Measurements from ENCODE around the gene RITA1.
"Not testable (repeated sequence)": the region's sequence is repeated elsewhere in the genome, so short reads cannot be mapped to it uniquely, and the experiment has no call there.

RITA1 gene

DNA sequence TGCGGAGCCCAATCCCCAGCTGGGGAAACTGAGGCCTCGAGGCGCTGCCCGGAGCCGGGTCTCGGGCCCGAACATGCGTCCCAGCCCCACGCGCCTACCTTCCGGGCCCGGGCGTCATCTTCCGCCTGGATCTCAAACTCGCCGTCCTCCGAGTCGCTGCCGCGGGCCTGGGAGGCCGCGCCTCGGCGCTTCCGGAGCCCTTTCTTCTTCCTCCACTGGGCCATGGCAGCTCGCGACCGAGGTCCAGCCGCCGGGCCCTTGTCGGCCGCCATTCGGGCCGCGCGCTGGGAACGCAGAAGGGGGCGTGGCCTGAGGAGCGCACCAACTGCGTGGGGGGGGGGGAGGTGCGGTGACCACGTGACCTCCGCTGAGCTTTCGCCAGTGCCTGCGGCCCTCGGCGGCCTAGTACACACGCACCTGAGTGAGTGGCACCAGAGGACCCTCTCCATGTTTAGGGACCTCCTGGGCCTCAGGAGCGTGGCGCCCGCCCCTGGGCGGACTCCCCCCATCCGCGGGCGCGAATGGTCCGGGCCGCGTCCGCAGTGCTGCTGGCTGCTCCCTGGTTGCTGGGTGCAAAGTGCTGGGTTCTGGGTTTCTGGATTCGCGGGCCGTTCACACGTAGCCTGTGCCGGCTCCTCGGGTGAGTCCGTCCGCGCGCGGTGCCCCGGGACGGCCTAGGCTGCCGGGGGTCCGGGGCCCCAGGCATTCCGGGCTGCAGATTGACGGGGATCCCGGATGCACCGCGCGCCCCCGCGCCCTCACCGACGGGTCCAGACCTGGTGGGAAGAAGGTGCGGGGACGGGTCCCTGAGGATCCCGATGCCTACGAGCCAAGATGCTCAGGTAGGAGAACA, at the start of gene RITA1, which contains the start of gene DDX54:
Gene RITA1, plus strand, starts transcription at position 542 of the 853 bp plus-strand sequence. CDS start 1,026 bp downstream, outside the sequence.
Gene DDX54, minus strand, starts transcription at position 299 of the 853 bp plus-strand sequence. Its CDS starts 27 bp downstream, at position 272.
- DNase-seq: peak; percentile 42 to 74

- peak; percentile 16 to 40 for DNase-seq
Observed at GRCh38 chr12:113136128-113136989, 49.2 kb upstream of the RITA1 start.

DNA sequence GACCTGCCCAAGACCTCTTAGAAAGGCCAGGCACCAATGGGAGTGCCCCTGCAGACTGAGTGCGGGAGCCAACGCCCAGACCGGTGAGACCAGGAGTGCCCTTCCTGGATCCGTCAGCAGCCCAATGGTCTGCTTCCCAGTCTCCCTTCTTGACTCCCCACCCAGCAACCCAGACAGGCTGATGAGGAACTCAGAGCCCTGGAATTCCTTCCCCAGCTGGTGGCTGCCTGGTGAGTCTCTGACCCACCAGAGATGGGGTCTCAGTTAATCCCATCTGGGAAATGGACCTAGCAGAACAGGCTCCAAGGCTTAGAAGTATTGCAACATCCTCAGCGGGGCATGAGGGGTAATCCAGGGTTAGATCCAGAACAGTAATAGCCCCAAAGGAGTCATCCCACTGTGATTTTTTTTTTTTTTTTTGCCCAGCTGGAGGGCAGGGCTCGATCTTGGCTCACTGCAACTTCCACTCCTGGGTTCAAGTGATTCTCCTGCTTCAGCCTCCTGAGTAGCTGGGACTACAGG, 48.5 kb upstream of the RITA1 start:
- no peak for DNase-seq

- no peak for DNase-seq
Observed at GRCh38 chr12:113137861-113138783, 47.4 kb upstream of the RITA1 start.

- DNase-seq: no peak
Observed at GRCh38 chr12:113138826-113139225, 46.7 kb upstream of the RITA1 start.

DNA sequence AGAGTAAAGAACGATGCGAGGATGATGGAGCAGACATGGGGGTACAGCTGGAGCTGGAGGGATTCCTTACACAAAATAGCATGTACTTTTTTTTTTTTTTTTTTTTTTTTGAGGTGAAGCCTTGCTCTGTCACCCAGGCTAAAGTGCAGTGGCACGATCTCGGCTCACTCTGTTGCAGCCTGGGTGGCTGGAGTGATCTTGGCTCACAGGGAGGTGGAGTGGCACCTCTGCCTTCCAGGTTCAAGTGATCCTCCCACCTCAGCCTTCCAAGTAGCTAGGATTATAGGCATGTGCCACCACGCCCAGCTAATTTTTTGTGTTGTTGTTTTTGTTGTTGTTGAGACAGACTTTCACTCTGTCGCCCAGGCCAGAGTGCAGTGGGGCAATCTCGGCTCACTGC, 44.8 kb upstream of the RITA1 start:
- DNase-seq: no peak

GRCh38 chr12:113141716-113142115, 43.8 kb upstream of the RITA1 start:
- not testable (repeated sequence) for DNase-seq

DNA sequence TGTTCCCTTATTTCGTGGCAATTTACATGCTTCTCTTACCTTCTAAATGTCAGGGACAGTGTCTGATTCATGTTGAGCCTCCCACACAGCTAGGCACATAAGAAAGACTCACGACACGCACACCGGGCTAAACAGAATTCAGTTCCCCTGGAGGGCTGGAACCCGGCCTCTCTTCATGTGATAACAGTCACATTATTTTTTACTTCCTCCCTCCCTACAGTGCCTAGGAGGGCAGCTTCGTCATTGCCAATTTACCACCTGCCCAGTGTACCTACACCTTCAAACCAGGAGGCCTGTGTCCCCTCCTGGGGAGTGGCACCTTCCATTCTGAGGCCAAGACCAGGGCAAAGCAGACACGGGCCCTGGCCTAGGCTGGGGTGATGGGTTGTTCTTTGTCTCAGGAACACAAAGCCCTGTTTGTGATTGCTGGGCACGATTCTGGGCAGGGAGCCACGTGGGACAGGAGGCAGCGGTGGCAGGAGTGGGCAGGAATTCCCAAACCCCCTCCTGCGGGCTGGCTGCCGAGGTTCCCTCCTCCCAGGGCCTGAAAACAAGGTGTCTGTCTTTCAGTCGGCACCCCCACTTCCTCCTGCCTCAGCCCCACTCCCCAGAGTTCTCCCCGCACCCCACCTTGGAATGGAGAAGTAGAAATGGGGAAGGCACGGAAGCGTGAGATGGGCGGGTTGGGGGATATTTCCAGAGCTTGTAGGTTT, 43.2 kb upstream of the RITA1 start:
- peak; percentile 65 to 67 for DNase-seq

- DNase-seq: peak; percentile 34 to 46
Observed at GRCh38 chr12:113142886-113143332, 42.6 kb upstream of the RITA1 start.

DNA sequence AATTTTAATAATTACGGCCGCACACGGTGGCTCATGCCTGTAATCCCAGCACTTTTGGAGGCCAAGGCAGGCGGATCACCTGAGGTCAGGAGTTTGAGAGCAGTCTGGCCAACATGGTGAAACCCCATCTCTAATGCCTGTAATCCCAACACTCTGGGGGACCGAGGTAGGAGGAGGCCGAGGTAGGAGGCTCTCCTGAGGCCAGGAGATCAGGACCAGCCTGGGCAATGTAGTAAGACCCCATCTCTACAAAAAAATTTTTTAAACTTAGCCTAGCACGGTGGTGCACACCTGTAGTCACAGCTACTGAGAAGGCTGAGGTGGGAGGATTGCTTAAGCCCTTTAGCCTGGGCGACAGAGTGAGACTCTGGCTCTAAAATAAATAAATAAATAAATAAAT, 41.6 kb upstream of the RITA1 start:
- DNase-seq: no peak

- no peak for DNase-seq
Observed at GRCh38 chr12:113144806-113145205, 40.7 kb upstream of the RITA1 start.

DNA sequence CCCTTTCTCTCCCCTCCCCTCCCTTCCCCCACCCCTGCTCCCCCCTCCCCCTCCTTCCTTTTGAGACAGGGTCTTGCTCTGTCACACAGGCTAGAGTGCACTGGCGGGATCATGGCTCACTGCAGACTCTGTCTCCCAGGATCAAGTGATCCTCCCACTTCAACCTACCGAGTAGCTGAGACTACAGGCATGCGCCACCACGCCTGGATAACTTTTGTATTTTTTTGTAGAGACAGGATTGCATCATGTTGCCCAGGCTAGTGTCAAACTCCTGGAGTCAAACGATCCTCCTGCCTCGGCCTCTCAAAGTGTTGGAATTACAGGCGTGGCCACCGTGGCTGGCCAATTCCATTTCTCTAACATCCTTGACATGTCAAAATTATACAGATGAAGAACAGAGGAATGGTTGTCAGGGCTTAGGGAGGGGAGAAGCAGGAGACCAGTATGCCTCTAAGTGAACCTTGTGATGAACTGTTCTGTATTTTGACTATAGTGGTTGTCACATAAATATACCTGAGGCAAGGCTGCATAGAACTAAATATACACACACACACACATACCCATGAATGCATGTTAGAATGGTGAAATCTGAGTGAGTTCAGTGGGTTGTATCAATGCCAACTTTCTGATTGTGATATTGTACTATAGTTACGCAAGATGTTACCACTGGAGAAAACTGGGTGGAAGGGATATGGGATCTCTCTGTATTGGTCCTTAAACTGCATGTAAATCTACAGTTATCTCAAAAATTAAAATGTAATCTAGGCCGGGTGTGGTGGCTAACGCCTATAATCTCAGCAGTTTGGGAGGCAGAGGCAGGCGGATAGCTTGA, 39.6 kb upstream of the RITA1 start:
- DNase-seq: no peak

DNA sequence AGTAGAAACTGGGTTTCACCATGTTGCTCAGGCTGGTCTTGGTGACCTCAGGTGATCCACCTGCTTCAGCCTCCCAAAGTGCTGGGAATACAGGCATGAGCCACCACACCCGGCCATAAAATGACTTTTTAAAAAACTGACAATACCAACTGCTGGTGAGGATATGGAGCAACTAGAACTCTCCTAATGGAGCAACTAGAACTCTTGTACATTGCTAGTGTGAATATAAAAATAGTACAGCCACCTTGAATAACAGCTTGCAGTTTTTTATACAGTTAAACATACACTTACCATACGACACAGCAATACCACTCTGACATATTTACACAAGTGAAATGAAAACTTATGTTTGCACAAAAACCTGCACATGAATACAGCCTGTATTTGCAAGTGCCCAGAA, 38.5 kb upstream of the RITA1 start:
- DNase-seq: no peak

- DNase-seq: no peak
Observed at GRCh38 chr12:113149361-113150150, 36.0 kb upstream of the RITA1 start, which contains the start of gene CFAP73. TSS of gene CFAP73 (plus strand) at chr12:113149724. CDS start at chr12:113149858, 134 bp downstream.

DNA sequence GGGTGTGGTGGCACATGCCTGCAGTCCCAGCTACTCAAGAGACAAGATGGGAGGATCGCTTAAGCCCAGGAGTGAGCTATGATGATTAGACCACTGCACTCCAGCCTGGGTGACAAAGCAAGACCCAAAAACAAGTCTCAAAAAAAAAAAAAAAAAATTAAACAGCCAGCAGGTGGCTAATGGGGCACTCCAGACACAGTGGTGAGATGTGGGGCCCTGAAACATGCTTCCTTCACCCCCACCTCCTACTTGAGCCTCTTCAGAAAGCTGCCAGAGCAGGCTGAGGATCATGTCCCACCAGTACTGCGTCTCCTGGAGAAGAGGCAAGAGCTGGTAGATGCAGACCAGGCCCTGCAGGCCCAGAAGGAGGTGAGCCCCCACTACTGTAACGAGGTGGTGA, 33.9 kb upstream of the RITA1 start:
- DNase-seq: no peak

DNA sequence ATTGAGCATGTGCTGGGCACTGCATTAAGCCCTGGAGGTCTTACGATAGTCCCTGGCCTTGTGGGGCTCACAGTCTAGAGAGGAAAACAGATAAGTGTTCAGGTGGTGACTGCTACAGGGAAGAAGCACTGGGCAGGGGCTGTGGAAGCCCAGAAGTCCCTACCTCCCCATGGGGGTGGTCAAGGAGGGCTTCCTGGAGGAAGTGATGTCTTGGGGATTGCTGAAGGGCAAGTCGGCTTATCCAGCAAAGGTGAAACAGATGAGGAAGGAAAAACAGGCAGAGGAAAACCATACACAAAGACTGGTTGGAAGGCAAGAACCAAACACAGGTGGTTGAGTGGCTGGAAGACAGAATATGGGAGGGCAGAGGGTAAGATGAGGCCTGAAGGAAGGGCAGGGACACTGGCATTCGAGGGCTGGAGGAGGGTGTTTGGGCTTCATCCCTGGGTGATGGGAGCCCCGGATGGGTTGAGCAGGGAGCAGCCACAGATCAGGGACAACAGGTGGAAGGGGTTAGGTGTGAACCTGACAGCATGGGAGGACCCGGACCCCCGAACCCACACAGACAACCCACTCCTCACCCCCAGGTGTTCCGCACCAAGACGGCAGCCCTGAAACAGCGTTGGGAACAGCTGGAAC, 33.2 kb upstream of the RITA1 start:
- DNase-seq: no peak

- peak; percentile 63 to 71 for DNase-seq
Observed at GRCh38 chr12:113152835-113153814, 32.4 kb upstream of the RITA1 start.
